Mucosa of descending colon (tissue), 3 donors: ENCODE results near the gene PTGER3. TPM values are rescaled to one million over a fixed set of nuclear protein-coding genes. Genes with fewer than 3 reads are reported as not detected.

ENCODE experiments used
- ATAC-seq: fragments of 200-7000 bp; cut with Tn5 transposase; one replicate; pipeline ENCODE4 v1.9.1; 2020; ENCODE audit warnings: mild to moderate bottlenecking, moderate library complexity
- DNase-seq, 3 donors: peaks; one replicate each; pipeline ENCODE4 v3.0.0-alpha.2; 2020
- H3K36me3 ChIP-seq: fragments of 200-600 bp; one replicate; pipeline ENCODE4 v1.8.0; 2021; ENCODE audit warnings: low read depth, mild to moderate bottlenecking
- H3K4me1 ChIP-seq: fragments of 200-600 bp; one replicate; pipeline ENCODE4 v1.8.0; 2021; ENCODE audit warnings: low read depth, mild to moderate bottlenecking
- H3K4me3 ChIP-seq: fragments of 200-600 bp; one replicate; pipeline ENCODE4 v1.8.0; 2021; ENCODE audit warnings: mild to moderate bottlenecking
- H3K9me3 ChIP-seq: fragments of 200-600 bp; one replicate; pipeline ENCODE4 v1.8.0; 2021; ENCODE audit warnings: mild to moderate bottlenecking
- CTCF ChIP-seq: fragments of 200-600 bp; IDR thresholded peaks from one replicate; pipeline ENCODE4 v1.8.0; 2022; ENCODE audit warnings: antibody characterized with exemption, mild to moderate bottlenecking
- intact Hi-C, 2 donors: fragments of 100-400 bp; cut with DNase I in 1 of 2; cut with micrococcal nuclease in 1 of 2; formaldehyde crosslinking; loops; one replicate each; pipeline versions ENCODE4 v1.11.0 to v1.11.1; 2022; cut with DNase I, micrococcal nuclease
- total RNA-seq, 3 donors: library from RNA; stranded (reverse); fragmentation: NEBNext Ultra II Directional in 2 of 3; extraction: Animal tissue kit (Norgen Biotek cat#: 25700) in 2 of 3; gene quantifications; one replicate each; pipeline versions ENCODE4 v1.2.1 to v1.2.4, GENCODE V29; 2021 to 2023
- donor health status: DM: no; HTN: no; CAD: no; lungs with moderate emphysema.
- donor health status: DM: no; HTN: no; CAD: no.
- donor health status: DM: no; HTN: yes; CAD: no.

PTGER3 gene
- total RNA-seq, 3 donors from 2014 or later, result 1.2 to 19.7 (median 1.3) TPM

- no peaks in the 10 kb centered on the region for H3K4me1 ChIP-seq
- no peaks in the 10 kb centered on the region for H3K9me3 ChIP-seq
- DNase-seq, result no peak
- no peaks in the 10 kb centered on the region for H3K36me3 ChIP-seq
- intact Hi-C loops, result no loop called here
- no peak for ATAC-seq
- H3K4me3 ChIP-seq, result no peak overlapping the region
- no peak for TF ChIP-seq CTCF
These were observed 77.2 kb downstream of the PTGER3 start for GRCh38 chr1:70970407-70970806.

DNA sequence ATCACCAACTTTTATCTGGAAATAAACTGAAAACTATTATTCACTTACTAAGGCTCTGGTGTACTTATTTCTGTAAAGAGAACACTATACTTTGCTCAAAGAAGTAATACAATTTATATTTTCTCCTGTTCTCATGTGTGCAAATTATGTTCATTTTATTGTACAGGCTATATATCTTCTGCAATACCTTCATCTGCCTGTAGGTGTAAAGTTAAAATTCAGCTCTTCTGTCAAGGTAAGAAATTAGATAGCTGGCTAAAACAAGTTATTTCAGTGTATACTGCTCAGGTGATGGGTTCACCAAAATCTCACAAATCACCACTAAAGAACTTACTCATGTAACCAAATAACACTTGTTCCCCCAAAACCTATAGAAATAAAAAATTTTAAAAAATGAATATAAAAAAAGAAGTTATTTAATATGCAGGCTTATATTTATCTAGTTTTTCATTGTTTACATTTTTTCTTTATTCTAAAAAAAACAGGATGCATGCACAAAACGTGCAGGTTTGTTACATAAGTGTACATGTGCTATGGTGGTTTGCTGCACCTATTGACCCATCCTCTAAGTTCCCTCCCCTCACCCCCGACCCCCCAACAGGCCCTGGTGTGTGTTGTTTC lies 81.5 kb downstream of the PTGER3 start:
- Histone ChIP-seq H3K4me3 (no peak overlapping the region), H3K36me3 (no peaks in the 10 kb centered on the region), H3K9me3 (no peaks in the 10 kb centered on the region), H3K4me1 (no peaks in the 10 kb centered on the region)
- ATAC-seq (no peak), DNase-seq (no peak)
- no peak for TF ChIP-seq CTCF
- intact Hi-C loops, result no loop called here

DNA sequence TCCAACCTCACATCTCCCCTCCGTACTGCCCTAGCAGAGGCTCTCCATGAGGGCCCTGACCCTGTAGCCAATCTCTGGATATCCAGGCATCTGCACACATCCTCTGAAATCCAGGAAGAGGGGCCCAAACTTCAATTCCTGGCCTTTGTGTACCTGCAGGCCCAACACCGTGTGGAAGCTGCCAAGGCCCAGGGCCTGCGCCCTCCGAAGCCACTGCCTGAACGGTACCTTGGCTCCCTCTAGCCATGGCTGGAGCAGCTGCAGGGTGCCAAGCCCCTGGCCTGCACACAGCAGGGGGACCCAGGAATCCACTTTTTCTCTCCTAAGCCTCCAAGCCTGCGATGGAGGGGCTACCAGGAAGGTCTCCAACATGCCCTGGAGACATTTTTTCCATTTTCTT lies 84.2 kb downstream of the PTGER3 start:
- Histone ChIP-seq H3K4me3 (no peak overlapping the region), H3K36me3 (no peaks in the 10 kb centered on the region), H3K9me3 (no peaks in the 10 kb centered on the region), H3K4me1 (no peaks in the 10 kb centered on the region)
- ATAC-seq (no peak), DNase-seq (no peak)
- intact Hi-C loops, result no loop called here
- no peak for TF ChIP-seq CTCF

DNA sequence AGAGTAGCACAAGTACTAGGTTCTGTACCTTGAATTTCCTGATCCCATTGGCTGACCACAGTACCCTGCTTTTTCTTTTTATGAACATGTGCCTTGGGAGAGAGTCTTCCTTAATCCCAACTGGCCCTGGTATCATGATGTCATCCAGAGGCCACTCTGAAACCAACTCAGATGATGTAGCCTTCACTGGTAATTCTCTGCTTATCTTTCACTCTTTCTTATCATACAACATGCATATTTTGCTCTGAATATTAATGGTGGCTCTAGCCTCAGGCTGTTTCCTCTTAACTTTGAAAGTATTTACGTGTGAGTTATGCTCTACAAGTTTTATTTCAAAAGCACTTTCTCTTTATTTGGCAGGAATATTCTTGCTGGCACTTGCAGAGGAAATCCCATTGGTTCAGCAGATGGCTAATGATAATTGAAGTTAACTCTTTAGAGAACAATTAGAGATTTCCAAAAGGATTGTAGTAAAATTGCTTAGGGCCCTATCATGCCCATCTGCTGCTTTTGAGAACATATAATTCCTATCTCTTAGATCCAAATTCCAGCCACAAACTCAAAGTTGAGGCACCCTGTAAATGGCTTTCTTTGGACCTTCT lies 86.1 kb downstream of the PTGER3 start:
- DNase-seq, result no peak
- H3K9me3 ChIP-seq, result no peaks in the 10 kb centered on the region
- H3K36me3 ChIP-seq, result no peaks in the 10 kb centered on the region
- ATAC-seq, result no peak
- no peak overlapping the region for H3K4me3 ChIP-seq
- no peak for TF ChIP-seq CTCF
- H3K4me1 ChIP-seq, result no peaks in the 10 kb centered on the region
- intact Hi-C loops, result no loop called here

GRCh38 chr1:70948396-70949017 lies 99.1 kb downstream of the PTGER3 start:
- no peaks in the 10 kb centered on the region for H3K9me3 ChIP-seq
- H3K36me3 ChIP-seq, result no peaks in the 10 kb centered on the region
- intact Hi-C loops, result no loop called here
- H3K4me1 ChIP-seq, result no peaks in the 10 kb centered on the region
- DNase-seq, result no peak
- ATAC-seq, result no peak
- no peak overlapping the region for H3K4me3 ChIP-seq
- TF ChIP-seq CTCF, result no peak
